WTC11 (cell line): ENCODE data around the gene CHCHD1. TPM values are rescaled to one million over a fixed set of nuclear protein-coding genes. Genes with fewer than 3 reads are reported as not detected.
"Not testable (repeated sequence)": the region's sequence is repeated elsewhere in the genome, so short reads cannot be mapped to it uniquely, and the experiment has no call there.

Experiments used
- ATAC-seq: fragments of 200-7000 bp; cut with Tn5 transposase; 2 replicates; pipeline ENCODE4 v1.10.0; 2021; ENCODE audit warnings: mild to moderate bottlenecking, moderate library complexity
- CTCF ChIA-PET: fragments of 300-600 bp; sonication (Branson Sonifier 250); formaldehyde crosslinking; loops from one replicate; lab custom pipeline; 2021; ENCODE audit warnings: antibody characterized with exemption; lab: Charles Lee
- POLR2A ChIA-PET: fragments of 350-600 bp; sonication (Branson Sonifier 250); formaldehyde crosslinking; loops from one replicate; lab custom pipeline; 2021; ENCODE audit warnings: antibody characterized with exemption; lab: Charles Lee
- DNase-seq: peaks from one replicate; pipeline ENCODE4 v3.0.0; 2021; ENCODE audit warnings: low spot score
- H3K27ac Mint-ChIP-seq: 2 replicates; pipeline ENCODE4 v1.8.0; 2021; ENCODE audit warnings: mixed read lengths
- H3K27me3 Mint-ChIP-seq: 2 replicates; pipeline ENCODE4 v1.8.0; 2021; ENCODE audit warnings: low read depth, mild to moderate bottlenecking, moderate library complexity, mixed read lengths
- H3K36me3 Mint-ChIP-seq: 2 replicates; pipeline ENCODE4 v1.8.0; 2021; ENCODE audit warnings: mixed read lengths
- H3K4me1 Mint-ChIP-seq: 2 replicates; pipeline ENCODE4 v1.8.0; 2022; ENCODE audit warnings: mixed read lengths
- H3K4me3 Mint-ChIP-seq: 2 replicates; pipeline ENCODE4 v1.8.0; 2021; ENCODE audit warnings: mild to moderate bottlenecking, moderate library complexity, mixed read lengths
- H3K9me3 Mint-ChIP-seq: 2 replicates; pipeline ENCODE4 v1.8.0; 2021; ENCODE audit warnings: mixed read lengths
- AFF4 ChIP-seq: sonication (generic); formaldehyde crosslinking; IDR thresholded peaks from 2 replicates; pipeline ENCODE4 v1.8.1; 2023; ENCODE audit warnings: mild to moderate bottlenecking, missing genetic modification reagents, borderline replicate concordance
- AR ChIP-seq: fragments of 250-450 bp; sonication (Bioruptor Pico); IDR thresholded peaks from 2 replicates; pipeline ENCODE4 v1.9.0; 2021; ENCODE audit warnings: mild to moderate bottlenecking
- ATF2 ChIP-seq: sonication (generic); formaldehyde crosslinking; IDR thresholded peaks from 2 replicates; pipeline ENCODE4 v1.8.1; 2022; ENCODE audit warnings: low read depth, missing genetic modification reagents, borderline replicate concordance
- CREB1 ChIP-seq: sonication (generic); formaldehyde crosslinking; IDR thresholded peaks from 2 replicates; pipeline ENCODE4 v1.8.0; 2023; ENCODE audit warnings: mild to moderate bottlenecking, missing genetic modification reagents
- CREM ChIP-seq: sonication (generic); formaldehyde crosslinking; IDR thresholded peaks from 2 replicates; pipeline ENCODE4 v1.8.1; 2022; ENCODE audit warnings: mild to moderate bottlenecking, missing genetic modification reagents, moderate library complexity
- ELF4 ChIP-seq: sonication (generic); formaldehyde crosslinking; IDR thresholded peaks from 2 replicates; pipeline ENCODE4 v1.8.1; 2022; ENCODE audit warnings: low read depth, mild to moderate bottlenecking, moderate library complexity, missing genetic modification reagents
- EMX1 ChIP-seq: fragments of 250-450 bp; sonication (Bioruptor Pico); IDR thresholded peaks from 2 replicates; pipeline ENCODE4 v1.8.0; 2021; ENCODE audit warnings: mild to moderate bottlenecking
- FOXK1 ChIP-seq: sonication (generic); formaldehyde crosslinking; IDR thresholded peaks from 2 replicates; pipeline ENCODE4 v1.8.0; 2022; ENCODE audit warnings: mild to moderate bottlenecking, moderate library complexity, missing genetic modification reagents
- GABPB1 ChIP-seq: sonication (generic); formaldehyde crosslinking; IDR thresholded peaks from 2 replicates; pipeline ENCODE4 v1.8.1; 2023; ENCODE audit warnings: mild to moderate bottlenecking, missing genetic modification reagents
- HMGXB4 ChIP-seq: sonication (generic); formaldehyde crosslinking; IDR thresholded peaks from 2 replicates; pipeline ENCODE4 v1.8.1; 2023; ENCODE audit warnings: mild to moderate bottlenecking, moderate library complexity, missing genetic modification reagents
- JUN ChIP-seq: sonication (generic); formaldehyde crosslinking; IDR thresholded peaks from 2 replicates; pipeline ENCODE4 v1.8.0; 2023; ENCODE audit warnings: mild to moderate bottlenecking, missing genetic modification reagents
- NFATC4 ChIP-seq: fragments of 250-450 bp; sonication (Bioruptor Pico); IDR thresholded peaks from 2 replicates; pipeline ENCODE4 v1.9.0; 2021; ENCODE audit warnings: mild to moderate bottlenecking
- NFE2L1 ChIP-seq: sonication (generic); formaldehyde crosslinking; IDR thresholded peaks from 2 replicates; pipeline ENCODE4 v1.8.1; 2023; ENCODE audit warnings: missing genetic modification reagents
- SMAD3 ChIP-seq: sonication (generic); formaldehyde crosslinking; IDR thresholded peaks from 2 replicates; pipeline ENCODE4 v1.8.0; 2022; ENCODE audit warnings: missing genetic modification reagents, mild to moderate bottlenecking, borderline replicate concordance
- SMAD4 ChIP-seq: sonication (generic); formaldehyde crosslinking; IDR thresholded peaks from 2 replicates; pipeline ENCODE4 v1.8.0; 2022; ENCODE audit warnings: mild to moderate bottlenecking, missing genetic modification reagents
- SOX15 ChIP-seq: fragments of 250-450 bp; sonication (Bioruptor Pico); IDR thresholded peaks from 2 replicates; pipeline ENCODE4 v1.9.0; 2021; ENCODE audit warnings: mild to moderate bottlenecking
- ZBTB21 ChIP-seq: sonication (generic); formaldehyde crosslinking; IDR thresholded peaks from 2 replicates; pipeline ENCODE4 v1.8.1; 2023; ENCODE audit warnings: mild to moderate bottlenecking, missing genetic modification reagents, borderline replicate concordance
- ZBTB43 ChIP-seq: sonication (generic); formaldehyde crosslinking; IDR thresholded peaks from 2 replicates; pipeline ENCODE4 v1.8.1; 2023; ENCODE audit warnings: mild to moderate bottlenecking, missing genetic modification reagents
- ZNF121 ChIP-seq: sonication (generic); formaldehyde crosslinking; IDR thresholded peaks from 2 replicates; pipeline ENCODE4 v1.8.0; 2023; ENCODE audit warnings: missing genetic modification reagents
- ZNF219 ChIP-seq: sonication (generic); formaldehyde crosslinking; IDR thresholded peaks from 2 replicates; pipeline ENCODE4 v1.8.0; 2023; ENCODE audit warnings: missing genetic modification reagents, mild to moderate bottlenecking, borderline replicate concordance
- ZNF671 ChIP-seq: fragments of 250-450 bp; sonication (Bioruptor Pico); IDR thresholded peaks from 2 replicates; pipeline ENCODE4 v1.8.0; 2021; ENCODE audit warnings: mild to moderate bottlenecking
- total RNA-seq: library from RNA; stranded (reverse); gene quantifications from 3 replicates; pipeline ENCODE4 v1.2.3, GENCODE V29; 2021

Gene CHCHD1
- total RNA-seq, 1 experiment from 2014 or later, result 45.9 TPM

GRCh38 chr10:73786512-73786885 is 4.7 kb downstream of the CHCHD1 start (continued):
- TF ChIP-seq AFF4 (CRISPR knock-in tag) (no peak), SMAD3 (CRISPR knock-in tag) (no peak), GABPB1 (CRISPR knock-in tag) (no peak), ZNF671 (CRISPR knock-in tag) (no peak), JUN (no peak), NFE2L1 (CRISPR knock-in tag) (no peak), ZBTB43 (CRISPR knock-in tag) (no peak), SMAD4 (CRISPR knock-in tag) (no peak), FOXK1 (no peak), HMGXB4 (CRISPR knock-in tag) (no peak), NFATC4 (CRISPR knock-in tag) (no peak), ELF4 (CRISPR knock-in tag) (no peak), ZNF121 (CRISPR knock-in tag) (no peak), EMX1 (CRISPR knock-in tag) (no peak)

- ChIA-PET CTCF (interaction anchor here (0.7 to 1.7 kb wide), 5 partner anchors 13 to 80 kb away, joined by 4 to 6 read pairs (median 4); a partner anchor contains a TSS), POLR2A (interaction anchor here (0.6 to 1.2 kb wide), 3 partner anchors 14 to 24 kb away, joined by 3 to 5 read pairs (median 4); a partner anchor contains a TSS)
- H3K9me3 Mint-ChIP-seq, H3K27ac Mint-ChIP-seq, H3K27me3 Mint-ChIP-seq, ATAC-seq, DNase-seq: not testable (repeated sequence)
- peaks cover 20% of the 10 kb centered on the region for H3K4me1 Mint-ChIP-seq
- peaks cover 17% of the 10 kb centered on the region for H3K36me3 Mint-ChIP-seq
- peak overlapping the region; percentile 36 for H3K4me3 Mint-ChIP-seq
Observed at GRCh38 chr10:73787031-73787800, 5.4 kb downstream of the CHCHD1 start.

- Mint-ChIP-seq H3K27ac (no peak overlapping the region), H3K4me1 (peaks cover 8% of the 10 kb centered on the region), H3K4me3 (no peak overlapping the region), H3K27me3 (no peaks in the 10 kb centered on the region), H3K9me3 (no peaks in the 10 kb centered on the region), H3K36me3 (peaks cover 24% of the 10 kb centered on the region)
- no peak for DNase-seq
- ChIA-PET POLR2A (interaction anchor here (0.6 to 1.1 kb wide), 2 partner anchors 17 to 20 kb away, joined by 3 to 9 read pairs; a partner anchor contains a TSS), CTCF (interaction anchor here (0.7 kb wide), 1 partner anchor 169 kb away, joined by 3 read pairs; no protein-coding TSS in a partner anchor)
- no peak for ATAC-seq
- TF ChIP-seq AR (CRISPR knock-in tag) (no peak), ATF2 (CRISPR knock-in tag) (no peak), SOX15 (CRISPR knock-in tag) (no peak), CREB1 (no peak), ZBTB21 (CRISPR knock-in tag) (no peak), JUN (no peak), CREM (CRISPR knock-in tag) (no peak), ZNF219 (CRISPR knock-in tag) (no peak)
Observed at GRCh38 chr10:73788864-73789658, 7.2 kb downstream of the CHCHD1 start.
